Non-pigmented ciliary epithelial cell (primary cell): Measurements from ENCODE around the gene OR11H6.
"Not testable (repeated sequence)": the region's sequence is repeated elsewhere in the genome, so short reads cannot be mapped to it uniquely, and the experiment has no call there.

ENCODE experiments used
- DNase-seq: peaks from one replicate; pipeline ENCODE4 v3.0.0-alpha.2; 2010; ENCODE audit warnings: low read depth

The OR11H6 gene, protein sequence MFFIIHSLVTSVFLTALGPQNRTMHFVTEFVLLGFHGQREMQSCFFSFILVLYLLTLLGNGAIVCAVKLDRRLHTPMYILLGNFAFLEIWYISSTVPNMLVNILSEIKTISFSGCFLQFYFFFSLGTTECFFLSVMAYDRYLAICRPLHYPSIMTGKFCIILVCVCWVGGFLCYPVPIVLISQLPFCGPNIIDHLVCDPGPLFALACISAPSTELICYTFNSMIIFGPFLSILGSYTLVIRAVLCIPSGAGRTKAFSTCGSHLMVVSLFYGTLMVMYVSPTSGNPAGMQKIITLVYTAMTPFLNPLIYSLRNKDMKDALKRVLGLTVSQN

DNA sequence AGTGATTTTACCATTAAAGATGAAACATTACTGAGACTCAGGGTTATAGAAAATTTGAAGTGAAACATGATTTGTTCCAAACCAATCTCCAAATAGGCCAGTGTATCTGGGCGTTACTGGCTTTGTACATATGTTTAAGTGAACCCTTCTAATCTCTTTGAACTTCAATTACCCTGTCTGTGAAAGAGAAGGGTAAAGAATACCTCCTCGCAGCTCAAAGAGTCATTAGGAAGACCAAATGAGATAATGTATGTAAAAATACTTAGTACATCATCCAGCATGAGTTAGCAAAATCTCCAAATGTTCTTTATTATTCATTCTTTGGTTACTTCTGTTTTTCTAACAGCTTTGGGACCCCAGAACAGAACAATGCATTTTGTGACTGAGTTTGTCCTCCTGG is at the start of gene OR11H6:
TSS of gene OR11H6 (plus strand) at position 301 of the 400 bp plus-strand sequence. CDS start at position 301, 0 bp downstream.
- DNase-seq, result no peak

- not testable (repeated sequence) for DNase-seq
These were observed 49.3 kb upstream of the OR11H6 start for GRCh38 chr14:20174205-20174604.

- no peak for DNase-seq
These were observed 47.2 kb upstream of the OR11H6 start for GRCh38 chr14:20176330-20176729.

DNA sequence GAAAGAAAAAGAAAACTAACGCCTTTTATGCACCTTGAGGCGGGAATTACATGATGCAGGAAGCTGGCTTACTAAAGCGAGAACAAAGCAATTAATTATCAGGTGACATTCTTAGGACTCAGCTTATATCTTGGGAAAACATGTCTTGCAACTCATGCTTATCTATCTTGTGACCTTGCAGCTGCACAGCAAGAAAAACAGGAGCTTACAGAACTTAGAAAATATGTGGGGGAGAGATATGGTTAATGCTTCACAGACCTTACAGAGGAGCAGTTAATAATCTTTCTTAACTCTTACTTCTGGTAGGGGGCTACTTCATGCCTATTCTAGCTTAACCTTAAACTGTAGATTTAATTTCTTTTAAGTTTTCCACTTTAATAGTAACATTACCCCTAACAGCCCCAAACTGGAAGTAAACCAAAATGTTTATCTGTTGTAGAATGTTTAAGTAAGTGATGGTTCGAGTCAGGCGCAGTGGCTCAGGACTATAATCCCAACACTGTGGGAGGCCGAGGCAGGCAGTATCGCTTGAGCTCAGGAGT is 46.0 kb upstream of the OR11H6 start:
- no peak for DNase-seq

GRCh38 chr14:20179218-20179617 is 44.3 kb upstream of the OR11H6 start:
- DNase-seq, result no peak

- no peak for DNase-seq
These were observed 43.6 kb upstream of the OR11H6 start for GRCh38 chr14:20179880-20180279.

GRCh38 chr14:20180486-20180885 is 43.0 kb upstream of the OR11H6 start:
- DNase-seq, result no peak

GRCh38 chr14:20184181-20184580 is 39.3 kb upstream of the OR11H6 start:
- DNase-seq, result no peak

- DNase-seq, result no peak
These were observed 32.9 kb upstream of the OR11H6 start, which contains the start of gene OR11G2 for GRCh38 chr14:20190596-20190995. Gene OR11G2, plus strand, starts transcription at chr14:20190896. Its CDS starts 6,542 bp downstream, at chr14:20197438.

DNA sequence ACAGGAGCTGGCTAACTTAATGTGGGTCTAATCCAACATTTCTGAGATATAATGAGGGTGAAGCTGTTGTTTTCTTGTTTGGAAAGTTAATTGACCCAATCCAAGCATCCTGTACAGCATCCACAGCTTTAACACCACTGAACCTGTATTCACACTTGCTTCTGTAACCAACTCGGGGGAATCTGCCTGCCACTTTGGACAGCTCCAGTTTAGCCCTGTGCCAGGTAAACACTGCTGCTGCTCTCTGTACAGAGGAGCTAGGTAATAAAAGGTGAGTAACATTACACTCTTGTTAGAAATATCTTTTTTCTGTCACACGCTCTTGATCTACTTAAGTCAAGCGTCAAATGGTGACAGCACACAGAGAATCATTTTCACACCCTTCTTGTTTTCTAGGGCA is 32.1 kb upstream of the OR11H6 start:
- DNase-seq, result no peak

DNA sequence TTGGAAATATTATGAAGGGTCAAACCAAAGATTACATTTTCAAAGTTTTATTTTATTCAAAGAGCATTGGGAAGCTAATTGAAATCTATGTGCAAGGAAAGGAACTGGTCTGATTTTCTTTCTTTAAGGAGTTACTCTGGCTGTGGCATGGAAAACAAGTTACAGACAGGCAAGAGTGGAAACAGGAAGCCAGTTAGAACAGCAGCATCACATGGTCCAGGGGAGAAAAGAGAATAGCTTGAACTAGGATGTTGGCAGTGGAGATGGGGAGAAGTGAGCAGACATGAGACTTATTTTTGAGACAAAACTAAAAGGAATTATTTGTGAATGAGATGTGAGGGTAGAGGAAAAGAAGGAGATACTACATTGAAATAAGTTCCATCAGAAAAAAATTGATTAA is 29.4 kb upstream of the OR11H6 start:
- DNase-seq, result no peak

GRCh38 chr14:20195170-20195569 is 28.3 kb upstream of the OR11H6 start:
- DNase-seq, result not testable (repeated sequence)

DNA sequence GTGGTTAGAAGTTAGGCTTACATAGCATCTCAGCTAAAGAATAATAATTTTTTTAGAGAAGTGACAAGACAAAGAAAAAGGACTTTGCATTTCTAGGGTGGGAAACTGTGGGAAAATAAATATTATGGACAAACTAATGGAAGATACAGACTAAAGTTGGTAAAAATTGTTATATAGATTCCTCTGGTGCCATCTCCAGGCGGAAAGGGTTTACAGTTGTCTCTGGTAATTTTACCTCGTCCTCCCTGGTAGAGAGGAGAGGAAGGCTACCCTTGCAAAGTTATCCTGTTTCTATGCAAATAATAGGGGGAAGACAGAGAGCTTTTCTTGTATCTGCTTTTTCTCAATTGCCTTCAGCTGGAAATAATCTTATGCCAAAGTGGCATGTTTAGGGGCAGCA is 27.6 kb upstream of the OR11H6 start:
- DNase-seq, result no peak

DNA sequence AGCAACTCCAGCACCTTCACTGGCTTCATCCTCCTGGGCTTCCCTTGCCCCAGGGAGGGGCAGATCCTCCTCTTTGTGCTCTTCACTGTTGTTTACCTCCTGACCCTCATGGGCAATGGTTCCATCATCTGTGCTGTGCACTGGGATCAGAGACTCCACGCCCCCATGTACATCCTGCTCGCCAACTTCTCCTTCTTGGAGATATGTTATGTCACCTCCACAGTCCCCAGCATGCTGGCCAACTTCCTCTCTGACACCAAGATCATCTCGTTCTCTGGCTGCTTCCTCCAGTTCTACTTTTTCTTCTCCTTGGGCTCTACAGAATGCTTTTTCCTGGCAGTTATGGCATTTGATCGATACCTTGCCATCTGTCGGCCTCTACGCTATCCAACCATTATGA is 26.1 kb upstream of the OR11H6 start:
- DNase-seq, result no peak

- no peak for DNase-seq
These were observed 24.5 kb upstream of the OR11H6 start for GRCh38 chr14:20198991-20199390.

- no peak for DNase-seq
These were observed 18.8 kb upstream of the OR11H6 start for GRCh38 chr14:20204721-20205120.

- DNase-seq, result no peak
These were observed 13.9 kb upstream of the OR11H6 start for GRCh38 chr14:20209595-20209994.

DNA sequence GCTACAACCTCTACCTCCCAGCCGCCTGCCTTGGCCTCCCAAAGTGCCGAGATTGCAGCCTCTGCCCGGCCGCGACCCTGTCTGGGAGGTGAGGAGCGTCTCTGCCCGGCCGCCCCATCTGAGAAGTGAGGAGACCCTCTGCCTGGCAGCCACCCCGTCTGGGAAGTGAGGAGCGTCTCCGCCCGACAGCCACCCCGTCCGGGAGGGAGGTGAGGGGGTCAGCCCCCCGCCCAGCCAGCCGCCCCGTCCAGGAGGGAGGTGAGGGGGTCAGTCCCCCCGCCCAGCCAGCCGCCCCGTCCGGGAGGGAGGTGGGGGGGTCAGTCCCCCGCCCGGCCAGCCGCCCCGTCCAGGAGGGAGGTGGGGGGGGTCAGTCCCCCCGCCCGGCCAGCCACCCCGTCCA is 11.1 kb upstream of the OR11H6 start:
- DNase-seq, result not testable (repeated sequence)

DNA sequence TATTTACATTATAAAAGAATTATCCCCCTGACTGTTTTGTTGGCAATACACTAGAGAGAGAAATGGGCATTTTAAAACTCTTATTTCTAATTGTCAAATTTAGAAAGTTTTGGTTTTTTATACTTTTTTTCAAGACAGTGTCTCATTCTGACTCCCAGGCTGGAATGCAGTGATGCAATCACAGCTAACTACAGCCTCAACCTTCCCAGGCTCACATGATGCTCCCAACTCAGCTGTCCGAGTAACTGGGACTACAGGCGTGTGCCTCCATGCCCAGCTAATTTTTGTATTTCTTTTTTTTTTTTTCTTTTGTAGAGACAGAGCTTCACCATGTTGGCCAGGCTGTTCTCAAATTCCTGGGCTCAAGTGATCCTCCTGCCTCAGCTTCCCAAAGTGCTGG is 8.3 kb upstream of the OR11H6 start:
- no peak for DNase-seq

GRCh38 chr14:20219033-20219432 is 4.5 kb upstream of the OR11H6 start:
- no peak for DNase-seq

DNA sequence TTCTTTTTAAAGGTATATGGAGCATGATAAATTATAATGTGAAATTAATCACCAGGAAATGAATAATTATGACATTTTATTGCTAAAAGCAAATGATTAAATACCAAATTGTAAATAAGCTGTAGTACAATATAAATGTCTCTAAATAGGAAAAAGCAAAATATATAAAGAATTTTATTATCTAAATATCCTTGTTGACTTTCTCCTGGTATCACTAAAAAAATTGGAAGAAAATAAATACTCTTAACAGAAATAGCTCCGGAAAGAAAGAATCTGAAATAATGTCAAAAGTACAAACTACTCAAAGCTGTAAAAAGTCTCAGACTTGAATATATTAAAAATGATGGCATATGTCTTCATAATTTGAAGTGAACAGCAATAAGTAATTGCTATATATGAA is 5.2 kb downstream of the OR11H6 start, which contains the start of gene OR11H7:
TSS of gene OR11H7 (plus strand) at position 301 of the 400 bp plus-strand sequence.
- DNase-seq, result no peak

GRCh38 chr14:20235415-20235814 is 11.9 kb downstream of the OR11H6 start:
- not testable (repeated sequence) for DNase-seq

DNA sequence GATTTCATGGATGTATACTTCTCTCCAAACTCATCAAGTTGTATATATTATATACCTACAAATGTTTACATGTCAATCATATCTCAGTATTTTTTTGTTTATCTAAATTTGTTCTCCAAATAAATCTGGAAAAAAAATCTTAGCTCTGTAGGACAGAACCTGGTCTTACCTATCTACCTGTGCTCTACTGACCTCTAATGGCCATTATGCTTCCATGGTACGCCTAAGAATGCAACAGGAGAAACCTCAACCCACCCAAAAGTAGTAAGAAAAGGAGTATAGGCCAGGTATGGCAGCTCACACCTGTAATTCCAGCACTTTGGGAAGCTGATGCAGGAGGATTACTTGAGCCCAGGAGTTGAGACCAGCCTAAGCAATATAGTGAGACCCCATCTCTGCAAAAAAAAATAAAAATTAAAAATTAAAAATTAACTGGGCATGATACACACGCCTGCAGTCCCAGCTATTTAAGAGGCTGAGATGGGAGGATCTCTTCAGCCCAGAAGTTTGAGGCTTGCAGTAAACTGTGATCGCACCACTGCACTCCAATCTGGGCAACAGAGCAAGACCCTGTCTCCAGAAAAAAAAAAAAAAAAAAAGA is 24.2 kb downstream of the OR11H6 start:
- DNase-seq, result no peak
